NOMO-1 (cell line): ENCODE measurements around the gene MARVELD2.
A peak's percentile ranks its signal among the peaks of the same experiment; 100 is the strongest.
"Not testable (repeated sequence)": the region's sequence is repeated elsewhere in the genome, so short reads cannot be mapped to it uniquely, and the experiment has no call there.

ENCODE experiments used
- DNase-seq, 2 experiments: peaks; one replicate each; lab custom pipeline; 2025; ENCODE audit not compliant: unreplicated experiment in 2 of 2; lab: John Stamatoyannopoulos, UW

MARVELD2 gene

GRCh38 chr5:69414885-69415583 lies at the start of gene MARVELD2:
MARVELD2 (plus strand) TSS chr5:69415116; CDS start chr5:69419386, 4,270 bp downstream.
- peak; percentile 40 for DNase-seq

- DNase-seq: peak in 1 of 2 experiments; percentile 3
Observed at GRCh38 chr5:69367697-69368279, 47.1 kb upstream of the MARVELD2 start.

- DNase-seq: peak in 1 of 2 experiments; percentile 43
Observed at GRCh38 chr5:69368458-69369339, 46.2 kb upstream of the MARVELD2 start.

- peak; percentile 92 for DNase-seq
Observed at GRCh38 chr5:69369340-69370121, 45.4 kb upstream of the MARVELD2 start, which contains the start of the genes AK6, RAD17 and TAF9. AK6 (minus strand) TSS chr5:69369520; CDS start chr5:69369490, 30 bp downstream. RAD17 (plus strand) TSS chr5:69369818; CDS start chr5:69372209, 2,391 bp downstream. TAF9 (minus strand) TSS chr5:69369520; CDS start chr5:69365737, 3,783 bp downstream.

GRCh38 chr5:69370335-69370734 lies 44.6 kb upstream of the MARVELD2 start:
- DNase-seq: not testable (repeated sequence)

- DNase-seq: no peak
Observed at GRCh38 chr5:69372394-69372793, 42.5 kb upstream of the MARVELD2 start.

GRCh38 chr5:69374911-69375446 lies 39.9 kb upstream of the MARVELD2 start:
- DNase-seq: no peak

GRCh38 chr5:69378376-69378775 lies 36.5 kb upstream of the MARVELD2 start:
- no peak for DNase-seq

- DNase-seq: no peak
Observed at GRCh38 chr5:69404659-69405330, 10.1 kb upstream of the MARVELD2 start.

GRCh38 chr5:69415584-69415958 lies 655 bp downstream of the MARVELD2 start:
- DNase-seq: no peak

- no peak for DNase-seq
Observed at GRCh38 chr5:69416180-69416579, 1.3 kb downstream of the MARVELD2 start.

GRCh38 chr5:69416699-69417098 lies 1.8 kb downstream of the MARVELD2 start:
- DNase-seq: no peak

- DNase-seq: no peak
Observed at GRCh38 chr5:69418554-69418953, 3.6 kb downstream of the MARVELD2 start.

- no peak for DNase-seq
Observed at GRCh38 chr5:69431424-69432303, 16.7 kb downstream of the MARVELD2 start.

- DNase-seq: no peak
Observed at GRCh38 chr5:69432412-69433206, 17.7 kb downstream of the MARVELD2 start.

- not testable (repeated sequence) for DNase-seq
Observed at GRCh38 chr5:69435276-69435884, 20.5 kb downstream of the MARVELD2 start.

- no peak for DNase-seq
Observed at GRCh38 chr5:69444127-69444754, 29.3 kb downstream of the MARVELD2 start.
